OCI-LY7 (cell line): ENCODE results near the gene TELO2. TPM values are rescaled to one million over a fixed set of nuclear protein-coding genes. Genes with fewer than 3 reads are reported as not detected.

Experiments used
- BruUV-seq: library from RNA; stranded (reverse); fragments of 400-500 nt; replicated peaks from 2 replicates; lab custom pipeline; 2021; lab: Mats Ljungman, UMichigan
- CTCF ChIA-PET: fragments of 300-600 bp; sonication (Branson Sonifier 250); formaldehyde crosslinking; loops from one replicate; lab custom pipeline; 2022; ENCODE audit warnings: antibody characterized with exemption; ENCODE audit not compliant: unreplicated experiment; lab: Charles Lee
- POLR2A ChIA-PET: fragments of 300-600 bp; sonication (Branson Sonifier 250); formaldehyde crosslinking; loops from one replicate; lab custom pipeline; 2022; ENCODE audit warnings: antibody characterized with exemption; lab: Charles Lee
- DNase-seq: peaks from one replicate; pipeline ENCODE4 v3.0.0-alpha.2; 2015; ENCODE audit warnings: low spot score
- H2AFZ ChIP-seq: fragments of 200-600 bp; sonication (generic), shearing (Covaris generic); 2 replicates; pipeline ENCODE4 v1.6.1; 2014; ENCODE audit warnings: mild to moderate bottlenecking, antibody characterized with exemption, low read length, moderate library complexity
- H3K27ac ChIP-seq: fragments of 200-600 bp; sonication (generic); 2 replicates; pipeline ENCODE4 v1.5.1; 2014; ENCODE audit warnings: mixed run types, low read depth, mild to moderate bottlenecking, moderate library complexity, low read length, inconsistent platforms; ENCODE audit not compliant: poor library complexity, severe bottlenecking
- H3K36me3 ChIP-seq: fragments of 200-600 bp; sonication (generic); 2 replicates; pipeline ENCODE4 v1.6.1; 2014; ENCODE audit warnings: mild to moderate bottlenecking, antibody characterized with exemption, low read length, moderate library complexity, mixed read lengths; ENCODE audit not compliant: insufficient read depth
- H3K4me1 ChIP-seq: fragments of 200-600 bp; sonication (generic); 2 replicates; pipeline ENCODE4 v1.5.1; 2014; ENCODE audit warnings: mild to moderate bottlenecking, low read length; ENCODE audit not compliant: insufficient read depth, poor library complexity, severe bottlenecking
- H3K4me2 ChIP-seq: fragments of 200-600 bp; sonication (generic); 2 replicates; pipeline ENCODE4 v1.6.1; 2014; ENCODE audit warnings: mild to moderate bottlenecking, low read length
- H3K4me3 ChIP-seq: fragments of 200-600 bp; sonication (generic); 2 replicates; pipeline ENCODE4 v1.5.1; 2014; ENCODE audit warnings: mild to moderate bottlenecking, low read depth, low read length; ENCODE audit not compliant: poor library complexity, severe bottlenecking
- H3K79me2 ChIP-seq: fragments of 200-600 bp; sonication (generic); 2 replicates; pipeline ENCODE4 v1.6.1; 2016; ENCODE audit warnings: low read depth, mild to moderate bottlenecking, low read length, moderate library complexity, mixed read lengths; ENCODE audit not compliant: insufficient read depth
- H3K9me2 ChIP-seq: fragments of 200-600 bp; sonication (generic); 2 replicates; pipeline ENCODE4 v1.6.1; 2016; ENCODE audit warnings: mild to moderate bottlenecking, low read length, mixed read lengths; ENCODE audit not compliant: insufficient read depth
- H3K9me3 ChIP-seq: fragments of 200-600 bp; sonication (generic); 2 replicates; pipeline ENCODE4 v1.6.1; 2014; ENCODE audit warnings: mild to moderate bottlenecking, mixed run types, low read length, mixed read lengths
- H4K20me1 ChIP-seq: fragments of 200-600 bp; sonication (generic); 2 replicates; pipeline ENCODE4 v1.6.1; 2014; ENCODE audit warnings: mild to moderate bottlenecking, antibody characterized with exemption, low read length, moderate library complexity, mixed read lengths; ENCODE audit not compliant: insufficient read depth
- EZH2phosphoT487 ChIP-seq: fragments of 200-600 bp; sonication (generic); IDR thresholded peaks from 2 replicates; pipeline ENCODE4 v1.6.1; 2018; ENCODE audit warnings: low read depth, borderline replicate concordance, mild to moderate bottlenecking, mixed run types, antibody characterized with exemption, low read length, moderate library complexity, mixed read lengths
- intact Hi-C: fragments of 100-400 bp; cut with micrococcal nuclease; formaldehyde crosslinking; loops from one replicate; pipeline ENCODE4 v1.10.0; 2022; ENCODE audit not compliant: unreplicated experiment
- total RNA-seq, 2 experiments: library from RNA; depleted of rRNA in 1 of 2; stranded (reverse); fragments of >200 nt in 1 of 2; shearing (Covaris generic) in 1 of 2; gene quantifications; 2 replicates each; pipeline ENCODE4 v1.2.3, GENCODE V29; 2014 to 2022
- TF ChIP-seq, protein P1 (sequence below): fragments of 200-600 bp; sonication (generic); conservative IDR thresholded peaks from 2 replicates; pipeline ENCODE4 v1.5.1; 2014; ENCODE audit warnings: mild to moderate bottlenecking, antibody characterized with exemption, low read length, moderate library complexity, mixed read lengths

The TELO2 gene
- total RNA-seq, 2 experiments from 2014 or later: 58.2 to 70.1 TPM

DNA sequence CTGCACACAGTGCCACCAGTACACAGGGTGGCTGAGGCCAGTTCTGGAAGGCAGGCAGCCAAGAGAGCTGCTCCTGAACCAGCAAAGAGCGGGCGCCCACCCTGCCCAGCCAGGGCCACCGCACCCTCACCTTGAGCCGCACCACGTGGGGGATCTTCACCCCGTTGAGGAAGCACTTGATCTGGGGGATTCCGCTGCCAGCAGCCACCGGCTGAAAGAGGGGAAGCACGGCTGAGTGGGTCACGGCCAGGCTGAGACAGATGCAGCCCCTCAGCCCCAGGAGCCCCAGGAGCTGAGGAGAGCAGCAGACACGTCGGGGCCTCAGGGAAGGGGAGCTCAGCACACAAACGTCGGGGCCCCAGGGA lies 34.2 kb upstream of the TELO2 start:
- Histone ChIP-seq H3K36me3 (peaks cover 9% of the 10 kb centered on the region; the same call in 1 of the 2 replicates), H3K4me1 (peaks cover 9% of the 10 kb centered on the region), H3K9me2 (no peaks in the 10 kb centered on the region), H3K27ac (peak overlapping the region; percentile 34), H4K20me1 (no peaks in the 10 kb centered on the region), H2AFZ (no peak overlapping the region), H3K79me2 (no peaks in the 10 kb centered on the region), H3K4me2 (no peak overlapping the region), H3K9me3 (no peaks in the 10 kb centered on the region), H3K4me3 (no peak overlapping the region)
- peak; percentile 37 for DNase-seq
- intact Hi-C loops: no loop called here
- CTCF ChIA-PET: no interaction called here
- no TSS peak for BruUV-seq
- POLR2A ChIA-PET: no interaction called here
- no peak for TF ChIP-seq EZH2phosphoT487
- TF ChIP-seq, protein P1, sequence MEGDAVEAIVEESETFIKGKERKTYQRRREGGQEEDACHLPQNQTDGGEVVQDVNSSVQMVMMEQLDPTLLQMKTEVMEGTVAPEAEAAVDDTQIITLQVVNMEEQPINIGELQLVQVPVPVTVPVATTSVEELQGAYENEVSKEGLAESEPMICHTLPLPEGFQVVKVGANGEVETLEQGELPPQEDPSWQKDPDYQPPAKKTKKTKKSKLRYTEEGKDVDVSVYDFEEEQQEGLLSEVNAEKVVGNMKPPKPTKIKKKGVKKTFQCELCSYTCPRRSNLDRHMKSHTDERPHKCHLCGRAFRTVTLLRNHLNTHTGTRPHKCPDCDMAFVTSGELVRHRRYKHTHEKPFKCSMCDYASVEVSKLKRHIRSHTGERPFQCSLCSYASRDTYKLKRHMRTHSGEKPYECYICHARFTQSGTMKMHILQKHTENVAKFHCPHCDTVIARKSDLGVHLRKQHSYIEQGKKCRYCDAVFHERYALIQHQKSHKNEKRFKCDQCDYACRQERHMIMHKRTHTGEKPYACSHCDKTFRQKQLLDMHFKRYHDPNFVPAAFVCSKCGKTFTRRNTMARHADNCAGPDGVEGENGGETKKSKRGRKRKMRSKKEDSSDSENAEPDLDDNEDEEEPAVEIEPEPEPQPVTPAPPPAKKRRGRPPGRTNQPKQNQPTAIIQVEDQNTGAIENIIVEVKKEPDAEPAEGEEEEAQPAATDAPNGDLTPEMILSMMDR: no peak

GRCh38 chr16:1459967-1460366 lies 33.2 kb upstream of the TELO2 start:
- Histone ChIP-seq H3K9me2 (no peaks in the 10 kb centered on the region), H4K20me1 (no peaks in the 10 kb centered on the region), H3K4me1 (peaks cover 9% of the 10 kb centered on the region), H3K79me2 (no peaks in the 10 kb centered on the region), H3K9me3 (no peaks in the 10 kb centered on the region), H3K4me3 (no peak overlapping the region), H2AFZ (no peak overlapping the region), H3K4me2 (no peak overlapping the region), H3K36me3 (peaks cover 9% of the 10 kb centered on the region; the same call in 1 of the 2 replicates), H3K27ac (no peak overlapping the region)
- no peak for TF ChIP-seq EZH2phosphoT487
- TF ChIP-seq, protein P1: no peak
- ChIA-PET POLR2A (interaction anchor here (0.5 to 0.7 kb wide), 3 partner anchors 32 to 245 kb away, joined by 3 to 5 read pairs (median 4); no protein-coding TSS in a partner anchor), CTCF (interaction anchor here (0.6 kb wide), 1 partner anchor 100 kb away, joined by 3 read pairs; no protein-coding TSS in a partner anchor)
- no TSS peak for BruUV-seq
- no peak for DNase-seq
- intact Hi-C loops: no loop called here

GRCh38 chr16:1460602-1461138 lies 32.5 kb upstream of the TELO2 start:
- Histone ChIP-seq H3K9me3 (no peaks in the 10 kb centered on the region), H4K20me1 (no peaks in the 10 kb centered on the region), H2AFZ (no peak overlapping the region), H3K36me3 (peaks cover 9% of the 10 kb centered on the region; the same call in 1 of the 2 replicates), H3K79me2 (no peaks in the 10 kb centered on the region), H3K4me3 (no peak overlapping the region), H3K4me1 (peaks cover 9% of the 10 kb centered on the region), H3K27ac (no peak overlapping the region), H3K4me2 (no peak overlapping the region), H3K9me2 (no peaks in the 10 kb centered on the region)
- intact Hi-C loops: no loop called here
- no TSS peak for BruUV-seq
- ChIA-PET POLR2A (no interaction called here), CTCF (no interaction called here)
- DNase-seq: no peak
- TF ChIP-seq, protein P1: no peak
- no peak for TF ChIP-seq EZH2phosphoT487
